ENCODE data around the gene LRTM1.

Gene LRTM1

DNA sequence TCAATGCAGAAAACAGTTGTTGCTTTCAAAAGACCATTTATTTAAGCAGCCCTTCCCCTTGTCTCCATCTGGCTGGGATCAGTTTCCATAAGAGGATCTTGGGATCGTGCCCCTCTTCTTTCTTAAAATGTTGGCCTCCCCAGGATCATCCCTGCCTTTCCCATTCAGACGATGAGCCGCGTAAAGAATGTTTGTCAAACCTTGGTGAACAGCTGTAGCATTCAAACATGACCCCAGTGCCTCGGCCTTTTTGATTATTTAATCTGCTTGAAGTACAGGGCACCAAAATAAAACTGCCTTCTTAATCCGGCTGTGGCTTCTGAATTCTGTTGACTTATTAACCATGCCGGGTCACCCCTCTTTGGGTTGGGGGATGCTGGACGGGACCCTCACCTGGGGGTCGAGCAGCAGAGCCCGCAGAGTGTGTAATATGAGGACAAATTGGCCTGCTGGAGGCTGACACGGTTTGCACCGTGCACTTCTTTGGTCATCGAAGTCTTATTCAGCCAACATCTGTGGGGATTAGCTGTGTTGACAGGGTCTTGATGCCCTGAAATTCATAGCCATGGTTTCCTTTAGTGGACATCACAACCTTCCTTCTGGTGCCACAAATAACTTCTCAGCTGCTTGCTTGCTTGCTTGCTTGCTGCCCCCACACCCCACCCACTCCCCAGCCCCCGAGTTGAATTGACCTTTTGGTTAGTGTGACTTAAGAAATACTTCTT lies at the start of gene LRTM1:
TSS of gene LRTM1 (minus strand) at position 14 of the 725 bp plus-strand sequence. CDS start 148 bp downstream, outside the sequence.
- no peak for DNase-seq

DNA sequence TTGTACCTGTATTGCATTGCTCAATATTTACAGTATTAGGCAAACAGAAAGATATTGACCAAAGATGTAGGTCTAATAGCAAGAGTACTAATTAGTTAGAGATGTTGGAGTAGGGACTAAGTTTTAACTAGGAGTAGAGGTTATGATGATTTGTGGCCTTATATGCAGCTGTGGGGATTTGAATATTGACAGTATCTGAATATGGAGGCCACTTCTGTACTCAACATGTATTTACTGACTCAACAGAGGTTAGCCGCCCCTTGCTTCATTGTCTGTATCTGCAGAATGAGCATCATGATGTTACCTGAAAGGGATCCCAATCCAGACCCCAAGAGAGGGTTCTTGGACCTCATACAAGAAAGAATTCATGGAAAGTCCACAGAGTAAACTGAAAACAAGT lies 49.6 kb upstream of the LRTM1 start:
- no peak for DNase-seq

DNA sequence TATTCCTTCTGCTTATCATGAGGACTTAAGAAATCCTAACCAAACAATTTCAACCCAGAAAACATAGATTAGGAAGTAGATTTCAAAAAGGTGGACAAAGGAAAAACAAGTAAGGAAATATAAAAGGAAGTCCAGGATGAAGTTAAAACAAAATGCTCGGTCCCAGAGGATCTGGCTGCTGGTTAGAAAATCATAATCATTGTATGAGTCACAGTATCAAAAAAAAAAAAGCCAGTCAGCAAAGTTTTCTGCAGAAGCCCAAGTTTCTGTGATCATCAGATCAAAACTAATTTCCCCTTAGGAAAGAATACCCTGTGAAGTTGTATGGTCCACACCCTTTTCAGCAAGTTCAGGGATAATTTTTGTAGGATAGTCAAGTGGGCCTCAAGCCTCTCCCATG lies 43.0 kb upstream of the LRTM1 start:
- peak; percentile 7 for DNase-seq

DNA sequence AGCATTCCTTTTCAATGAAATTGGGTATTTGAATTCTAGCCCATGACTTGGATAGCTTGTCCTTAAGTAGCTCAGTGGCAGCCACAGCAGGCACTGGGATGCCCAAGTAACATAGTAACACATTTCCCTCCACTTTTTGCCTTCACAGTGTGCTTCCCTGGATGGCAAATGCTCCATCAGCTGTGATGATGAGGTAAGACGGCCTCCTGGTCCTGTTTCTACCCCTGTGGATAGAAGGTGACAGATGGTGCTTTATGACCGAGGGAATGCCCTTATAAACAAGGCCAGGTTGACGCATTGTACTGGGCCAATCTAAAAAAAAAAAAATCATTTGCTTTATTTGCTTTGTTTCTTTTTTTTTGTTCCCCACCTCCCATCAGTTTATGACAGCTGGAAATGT lies 41.8 kb upstream of the LRTM1 start:
- DNase-seq = no peak

DNA sequence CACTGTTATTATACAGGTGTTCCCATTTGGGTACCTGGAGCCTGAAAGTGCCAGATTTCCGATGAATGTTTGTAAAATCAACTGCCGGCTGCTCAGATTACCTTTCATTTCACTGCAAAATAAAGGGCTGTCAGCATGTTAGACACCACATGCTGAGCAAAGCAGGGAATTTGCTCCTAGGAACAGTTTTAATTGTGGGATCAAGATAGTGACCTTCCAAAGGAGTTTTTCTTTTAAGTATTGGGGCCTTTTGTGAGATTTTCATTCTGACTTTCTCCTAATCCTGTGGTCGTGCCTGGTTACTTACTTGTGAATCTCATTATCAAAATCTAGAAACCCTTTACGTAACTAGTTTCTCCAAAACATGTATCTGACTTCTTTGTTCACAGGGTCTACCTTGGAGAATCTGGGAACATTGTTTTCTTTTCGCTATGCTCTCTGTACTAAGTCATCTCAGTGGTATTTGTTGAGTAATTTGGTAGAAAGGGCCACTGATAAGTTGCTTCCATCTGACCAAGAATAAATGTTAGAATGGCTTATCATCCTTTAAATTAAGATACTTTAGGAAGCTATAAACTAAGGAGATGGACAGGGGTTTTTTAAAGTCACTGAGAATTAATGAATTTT lies 40.8 kb upstream of the LRTM1 start:
- DNase-seq = no peak

DNA sequence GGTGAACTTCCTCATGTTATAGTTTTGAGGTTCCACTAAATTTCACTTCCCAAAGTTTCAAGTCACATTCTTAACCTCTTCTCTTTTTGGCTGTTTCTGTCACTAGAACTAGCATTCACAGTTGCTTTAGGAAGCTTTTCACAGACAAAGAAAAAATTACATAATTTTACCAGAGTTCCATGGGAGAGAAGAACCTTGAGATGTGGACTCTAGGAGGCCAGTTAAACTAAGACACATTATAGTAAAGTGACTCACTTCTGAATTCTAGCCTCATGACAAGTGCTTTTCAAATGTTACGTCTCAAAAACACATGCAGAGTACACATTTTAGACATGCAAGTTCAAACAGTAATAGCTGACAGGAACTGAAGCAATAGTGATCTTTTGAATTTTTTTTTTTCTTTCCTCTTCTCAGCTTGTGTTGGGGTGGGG lies 39.9 kb upstream of the LRTM1 start:
- no peak for DNase-seq

DNA sequence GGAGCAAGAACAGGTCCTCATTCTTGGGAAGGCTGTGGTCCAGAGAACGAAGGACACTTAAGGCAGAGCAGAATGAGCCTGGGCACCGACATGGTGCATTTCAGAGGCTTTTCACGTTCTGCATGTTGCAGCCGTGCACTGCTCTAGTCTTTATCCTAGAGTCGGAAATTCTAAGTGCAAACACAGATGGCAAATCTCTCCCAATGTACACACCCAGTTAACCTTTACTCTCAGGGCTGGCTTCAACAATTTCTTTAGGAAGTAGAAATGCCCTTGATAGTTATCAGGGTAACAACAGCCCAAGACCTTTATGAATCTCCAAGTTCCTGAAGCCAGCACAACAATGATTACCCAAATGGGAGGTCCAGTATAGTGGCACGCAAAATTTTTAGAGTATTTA lies 39.1 kb upstream of the LRTM1 start:
- no peak for DNase-seq

DNA sequence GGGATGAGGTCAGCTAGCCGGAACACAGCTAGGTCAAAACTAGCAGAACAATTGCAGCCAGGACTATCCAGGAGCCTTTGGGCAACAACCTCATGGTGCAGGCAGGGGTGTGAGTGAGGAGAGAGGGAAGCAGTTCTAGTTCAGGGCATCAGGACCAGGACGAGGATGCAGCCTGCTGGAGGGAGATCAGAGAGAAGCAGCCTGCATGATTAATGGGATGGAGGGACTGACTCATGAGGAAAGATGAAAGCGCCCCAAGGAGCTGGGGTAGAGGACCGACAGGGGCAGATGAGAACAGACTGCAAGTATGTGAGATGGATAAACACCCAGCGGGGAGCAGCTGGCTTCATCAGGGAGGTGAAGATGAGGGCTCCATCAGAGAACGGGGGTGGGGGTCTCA lies 37.9 kb upstream of the LRTM1 start:
- no peak for DNase-seq

DNA sequence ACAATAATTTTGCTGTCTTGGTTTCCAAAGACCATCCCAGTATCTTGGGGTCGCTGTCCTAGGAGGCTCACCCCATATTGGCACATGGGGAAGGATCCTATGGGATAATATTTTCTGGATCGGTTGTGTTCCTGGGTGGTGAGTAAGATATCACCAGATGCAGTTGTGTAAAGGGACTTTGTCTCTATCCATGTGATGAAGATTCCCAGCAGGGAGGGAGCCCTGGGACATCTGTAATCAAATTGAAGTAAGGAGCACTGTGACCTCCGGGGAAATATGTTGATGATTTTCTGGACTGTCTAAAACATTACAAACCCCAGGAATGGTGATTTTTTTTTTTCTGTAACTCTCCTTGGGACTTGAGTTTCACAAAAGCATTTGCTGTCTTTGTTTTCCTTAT lies 36.2 kb upstream of the LRTM1 start:
- no peak for DNase-seq

DNA sequence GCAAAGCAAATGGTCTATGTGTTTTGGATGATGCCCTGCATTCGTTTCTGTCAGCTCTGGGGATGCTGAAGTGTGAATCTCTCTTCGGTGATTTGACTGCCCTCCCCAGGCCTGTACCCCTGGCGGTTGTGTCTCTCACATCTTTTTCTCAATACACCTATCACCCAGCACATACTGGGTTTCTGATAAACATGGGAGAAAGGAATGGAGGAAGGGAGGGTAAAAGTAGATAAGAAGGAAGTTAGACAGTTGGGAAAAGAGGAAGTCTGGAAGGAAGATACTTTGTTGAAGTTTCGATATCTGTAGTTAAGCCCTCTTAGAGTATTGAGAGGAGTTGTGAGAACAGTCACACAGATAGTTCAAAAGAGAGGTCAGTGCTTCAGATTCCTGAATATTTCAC lies 35.8 kb upstream of the LRTM1 start:
- peak; percentile 85 for DNase-seq

DNA sequence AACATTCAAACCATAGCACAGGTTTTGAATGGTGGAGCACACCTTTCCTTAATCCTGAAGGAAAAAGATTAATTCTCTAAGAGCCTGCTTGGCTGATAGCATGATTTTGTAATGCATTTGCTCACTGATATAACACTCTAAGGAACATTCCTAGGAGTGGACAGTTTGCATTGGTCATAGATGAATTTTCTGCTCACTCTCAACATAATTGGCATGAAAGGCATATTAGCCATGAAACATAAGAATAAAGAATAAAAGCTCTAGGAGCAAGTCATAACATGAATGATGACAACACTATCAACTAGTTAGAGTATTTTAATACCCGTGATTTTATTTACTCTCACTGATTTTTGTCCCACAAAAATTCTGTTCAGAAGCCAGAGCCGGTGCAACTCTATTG lies 34.3 kb upstream of the LRTM1 start:
- DNase-seq = no peak

DNA sequence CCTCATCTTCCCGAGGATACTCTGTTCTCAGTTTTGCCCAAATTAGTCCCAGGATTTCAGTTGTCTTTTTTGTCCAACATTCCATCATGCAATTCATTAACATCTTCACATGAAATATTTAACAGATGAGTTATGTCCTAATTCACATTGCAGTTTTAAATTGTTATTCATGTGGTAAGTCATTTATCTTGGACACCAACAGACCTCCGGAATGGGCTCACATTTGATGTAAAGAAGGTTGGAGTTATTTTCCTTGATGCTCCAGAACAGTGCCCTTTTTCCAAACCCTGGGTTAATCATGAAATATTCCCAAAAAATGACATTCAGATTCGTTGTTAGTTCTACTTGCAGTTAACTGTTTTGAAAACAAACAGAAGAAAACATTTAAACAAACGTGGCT lies 32.8 kb upstream of the LRTM1 start:
- no peak for DNase-seq

DNA sequence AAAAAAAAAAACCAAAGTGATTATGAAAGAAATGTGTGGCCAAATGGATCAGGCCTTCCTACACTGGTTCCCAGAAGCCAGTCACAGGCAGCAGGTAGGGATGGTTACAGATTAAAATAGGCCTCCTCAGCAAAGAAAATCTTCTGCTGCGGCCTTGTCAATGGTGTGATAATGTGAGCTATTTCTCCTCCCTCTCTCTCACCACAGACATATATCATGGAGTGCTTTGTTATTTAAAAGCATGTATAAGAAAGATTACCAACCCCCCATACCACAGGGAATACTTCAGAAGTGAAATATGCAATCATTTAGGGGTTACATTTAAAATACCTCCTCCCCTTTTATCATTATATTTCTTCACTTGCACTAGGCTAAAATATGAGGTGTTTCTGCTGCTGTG lies 32.2 kb upstream of the LRTM1 start:
- peak; percentile 65 for DNase-seq

DNA sequence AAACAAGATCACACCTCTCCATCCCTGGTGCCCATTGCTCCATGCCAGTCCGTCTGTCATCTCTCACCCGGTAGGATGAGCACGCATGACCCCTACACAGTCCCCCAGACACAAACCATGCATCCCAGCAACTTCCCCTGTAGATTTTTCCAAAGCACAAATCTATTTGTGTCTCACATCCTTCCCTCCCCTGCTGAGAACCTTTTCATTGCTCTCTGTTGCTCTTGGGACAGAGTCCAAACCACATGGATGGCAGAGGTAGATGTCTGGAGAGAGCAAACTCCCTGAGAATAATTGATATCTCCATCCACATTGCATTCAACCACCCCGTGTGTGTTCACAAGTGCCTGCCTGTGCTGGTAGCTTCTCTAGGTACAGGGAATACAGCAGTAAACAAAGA lies 29.9 kb upstream of the LRTM1 start:
- DNase-seq = no peak

DNA sequence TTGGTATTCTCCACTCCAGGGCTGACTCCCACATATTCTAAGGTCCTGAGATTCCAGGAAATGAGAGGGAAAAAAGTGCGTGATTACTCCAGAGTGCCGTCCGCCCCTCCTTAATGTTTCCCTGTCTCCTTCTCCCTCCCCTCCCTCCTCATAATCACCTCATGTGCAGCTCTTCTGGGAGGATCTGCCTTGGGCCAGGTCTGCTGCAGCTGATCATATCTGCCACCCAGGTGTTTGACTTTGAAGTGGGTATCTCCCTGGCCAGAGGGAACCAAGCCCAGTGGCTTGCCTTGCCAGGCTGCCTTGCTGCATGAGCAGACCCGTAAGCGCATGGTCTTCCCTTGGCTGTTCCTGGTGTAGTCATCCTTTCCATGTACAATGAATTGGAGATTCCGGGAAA lies 28.1 kb upstream of the LRTM1 start:
- no peak for DNase-seq

DNA sequence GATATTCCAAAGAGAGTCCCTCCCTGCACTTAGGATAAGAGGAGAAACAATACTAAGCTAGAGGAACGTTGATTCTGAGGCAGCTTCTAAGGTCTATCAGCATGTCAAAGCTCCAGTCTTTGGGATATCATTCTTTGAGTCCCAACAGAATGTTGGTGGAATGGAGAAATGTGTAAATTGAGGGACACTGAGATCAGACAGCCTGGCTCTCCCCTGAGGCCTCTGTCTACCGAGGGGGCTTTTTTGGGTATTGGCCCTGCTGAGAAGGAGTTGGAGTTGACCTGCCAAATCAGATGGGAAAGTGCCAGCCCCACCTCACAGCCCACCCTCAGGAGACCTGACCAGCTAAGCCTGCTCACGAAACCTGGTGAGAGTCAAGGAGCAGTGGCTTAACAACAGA lies 27.6 kb upstream of the LRTM1 start:
- no peak for DNase-seq

DNA sequence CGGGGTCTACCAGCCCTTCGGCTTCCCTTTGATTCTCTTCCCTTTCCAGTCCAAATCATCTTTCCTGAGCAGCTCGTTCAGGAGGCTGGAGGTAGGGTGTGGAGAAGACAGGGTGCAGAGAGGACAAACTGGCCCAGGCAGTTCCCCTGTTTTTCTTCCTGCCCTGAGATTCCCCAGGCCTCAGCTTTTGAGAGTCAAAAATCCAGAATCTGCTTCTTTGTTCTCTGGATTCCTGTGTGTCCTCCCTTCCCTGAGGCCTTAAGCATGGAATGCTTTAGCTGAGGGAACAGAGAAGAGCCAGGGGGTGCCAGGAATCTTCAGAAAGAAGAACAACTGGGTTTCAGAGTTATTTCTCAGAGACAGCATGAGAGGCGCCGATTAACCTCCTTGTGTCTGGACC lies 26.7 kb upstream of the LRTM1 start:
- no peak for DNase-seq

DNA sequence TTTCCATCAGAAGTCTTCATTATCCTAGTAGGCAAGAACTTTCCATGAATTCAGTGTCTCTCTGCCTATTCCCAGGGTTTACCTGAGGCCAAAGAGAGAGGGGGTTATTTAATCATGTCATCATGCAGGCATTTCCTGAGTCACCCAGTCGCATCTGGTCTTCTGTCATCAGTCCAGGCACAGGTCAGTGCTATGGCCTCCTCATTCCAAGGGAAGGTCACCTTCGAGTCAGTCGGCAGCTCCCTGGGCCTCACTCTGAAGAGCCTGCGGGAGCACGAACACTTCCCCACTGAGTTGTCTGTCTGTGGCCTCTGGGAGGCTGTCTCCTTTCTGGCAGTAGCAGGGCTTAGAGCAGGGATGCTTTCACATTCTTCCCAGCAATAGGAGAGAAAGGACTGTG lies 26.2 kb upstream of the LRTM1 start:
- DNase-seq = no peak

DNA sequence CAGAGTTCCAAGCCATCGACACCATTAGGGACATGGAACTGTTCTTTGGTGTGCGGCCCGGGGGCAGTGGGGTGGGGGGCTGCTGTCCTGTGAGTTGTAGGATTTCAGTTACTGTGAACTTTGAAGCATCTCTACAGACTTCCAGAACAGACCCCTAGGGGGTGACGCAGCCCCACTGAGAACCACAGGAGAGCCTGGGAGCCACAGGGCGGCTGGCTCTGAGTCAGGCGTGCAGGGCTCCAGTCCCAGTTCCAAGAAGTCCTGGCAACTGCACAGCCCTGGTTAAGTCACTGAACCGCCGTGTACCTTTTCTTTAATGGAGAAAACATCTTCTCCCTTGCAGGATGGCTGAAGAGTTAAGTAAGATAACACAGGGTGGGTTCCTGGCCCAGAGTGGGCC lies 23.5 kb upstream of the LRTM1 start:
- DNase-seq = peak; percentile 62

DNA sequence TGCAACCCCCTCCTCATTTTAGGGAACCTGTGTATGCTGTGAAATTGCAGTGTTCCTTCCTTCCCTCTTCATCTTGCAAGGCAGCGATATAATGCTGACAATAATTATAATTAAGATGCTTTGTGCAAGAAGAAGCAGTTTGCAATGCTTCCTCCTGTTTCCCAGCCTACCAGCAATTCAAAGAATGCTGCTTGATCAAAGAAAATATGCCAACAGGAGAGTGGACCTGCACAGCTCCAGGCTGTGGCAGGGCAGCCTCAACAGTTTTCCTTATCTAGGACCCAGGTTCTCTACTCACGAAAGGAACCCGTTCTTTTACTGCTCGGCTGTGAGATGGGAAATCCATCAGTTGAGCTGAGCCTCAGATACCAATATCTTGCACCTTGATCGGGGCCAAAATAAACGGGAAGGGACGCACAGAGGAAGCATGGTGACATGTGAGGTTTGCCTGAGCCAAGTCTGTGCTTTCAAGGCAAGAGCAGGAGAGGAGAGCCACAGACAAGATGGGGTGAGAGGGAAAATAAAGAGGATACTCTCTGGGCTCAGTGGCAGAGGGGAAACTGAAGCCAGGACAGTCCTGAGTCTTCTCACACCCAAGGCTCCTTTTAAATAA lies 22.6 kb upstream of the LRTM1 start:
- no peak for DNase-seq

DNA sequence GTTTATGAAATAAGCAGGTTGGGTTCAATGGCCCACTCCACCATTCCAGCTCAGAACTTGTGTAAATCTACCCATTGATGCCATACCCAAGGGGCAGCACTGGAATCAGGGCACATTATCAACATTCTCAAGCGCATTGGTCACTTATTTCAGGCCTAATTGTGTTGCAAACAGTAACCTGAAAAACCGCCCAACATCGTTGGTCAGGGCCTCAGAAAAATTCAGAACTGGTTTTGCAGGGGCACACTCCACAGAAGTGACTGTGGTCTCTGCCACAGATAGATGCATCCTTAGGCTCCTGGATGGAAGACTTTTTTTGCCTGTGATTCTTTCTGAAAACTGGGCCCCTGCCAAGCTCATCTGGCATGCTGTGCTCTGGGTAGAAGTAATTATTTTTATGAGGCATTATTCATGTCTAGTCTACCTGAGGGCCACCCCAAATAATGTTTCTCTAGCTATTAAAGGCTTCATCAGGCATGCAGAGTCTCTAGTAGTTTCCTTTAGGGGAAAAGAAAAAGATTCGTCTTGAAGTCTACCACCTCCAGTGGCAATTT lies 21.7 kb upstream of the LRTM1 start:
- DNase-seq = no peak

DNA sequence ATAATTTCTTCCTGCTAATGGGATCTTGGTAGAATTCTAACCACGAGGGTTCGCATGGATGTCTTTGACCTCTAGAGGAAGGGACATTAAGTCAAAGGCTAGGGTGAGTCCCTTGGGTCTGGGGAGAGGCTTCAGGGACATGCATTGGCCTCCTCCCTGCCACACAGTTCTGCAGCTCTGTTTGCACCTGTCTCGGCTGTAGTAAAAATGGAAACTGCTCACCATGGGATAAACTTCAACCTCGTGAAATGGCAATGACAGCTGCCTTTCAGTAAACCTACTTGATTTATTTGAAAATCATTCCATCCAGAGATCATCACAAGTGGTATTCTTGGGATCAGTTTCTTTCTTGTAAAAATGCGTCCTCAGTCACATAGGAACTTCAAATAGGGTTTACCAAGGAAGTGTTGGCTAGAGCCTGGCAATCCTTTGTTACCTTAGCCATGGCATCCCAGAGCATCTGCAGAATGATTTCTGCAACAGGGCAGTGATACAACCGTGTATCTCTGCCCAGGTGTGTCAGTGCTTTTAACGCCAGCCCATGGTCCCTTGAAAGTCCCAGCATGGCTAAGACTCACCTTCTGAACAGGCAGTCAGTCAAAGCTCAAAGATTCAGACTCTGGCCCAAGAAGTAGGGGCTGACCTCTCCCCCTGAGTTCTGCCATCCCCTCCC lies 14.0 kb upstream of the LRTM1 start:
- no peak for DNase-seq

DNA sequence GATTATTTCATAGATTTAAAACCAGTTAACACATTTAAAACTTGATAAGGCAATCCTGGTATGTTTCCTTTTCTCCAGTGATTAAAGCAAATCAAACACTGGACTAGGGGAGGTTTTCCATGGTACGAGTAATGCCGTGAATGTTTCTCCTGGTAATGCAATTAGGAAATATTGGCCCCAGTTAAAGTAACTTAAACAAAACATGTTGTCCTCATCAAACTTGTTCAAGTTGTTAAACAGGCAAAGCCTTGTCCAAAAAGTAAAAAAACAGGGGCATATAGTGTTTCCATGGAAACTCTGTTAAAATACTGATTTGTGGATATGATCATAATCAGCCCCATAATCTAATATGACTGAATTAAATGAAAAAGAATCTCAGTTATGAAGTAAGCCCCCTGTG lies 13.1 kb upstream of the LRTM1 start:
- no peak for DNase-seq
